Fibroblast of peridontal ligament (primary cell): ENCODE results near the gene RFTN1.

ENCODE experiments used
- DNase-seq: peaks from one replicate; pipeline ENCODE4 v3.0.0-alpha.2; 2010; ENCODE audit errors: extremely low read depth

RFTN1 gene

GRCh38 chr3:16286161-16286560 lies 227.3 kb downstream of the RFTN1 start:
- no peak for DNase-seq

- no peak for DNase-seq
These were observed 228.9 kb downstream of the RFTN1 start for GRCh38 chr3:16284633-16285032.

DNA sequence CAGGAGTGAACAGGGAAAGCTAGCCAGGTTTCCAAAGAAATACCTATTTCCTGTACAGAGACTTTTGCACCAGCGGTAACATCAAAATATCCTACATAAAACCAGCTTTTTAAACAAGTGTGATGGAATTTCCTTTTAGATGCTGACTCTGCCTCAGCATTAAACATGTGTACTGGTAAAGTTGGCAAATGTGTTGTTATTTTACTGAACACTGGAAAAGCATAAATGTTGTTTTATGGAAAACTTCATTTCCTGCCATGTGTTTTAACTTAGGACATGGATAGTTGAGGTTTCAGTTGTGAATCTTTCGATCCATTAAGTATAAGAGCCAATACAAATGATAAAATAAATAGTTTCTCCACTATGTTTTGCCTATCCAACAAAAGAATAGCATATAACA lies 232.8 kb downstream of the RFTN1 start:
- peak; percentile 69 for DNase-seq

GRCh38 chr3:16279010-16279801 lies 234.3 kb downstream of the RFTN1 start:
- DNase-seq, result no peak

GRCh38 chr3:16277471-16277870 lies 236.0 kb downstream of the RFTN1 start:
- peak; percentile 56 for DNase-seq

DNA sequence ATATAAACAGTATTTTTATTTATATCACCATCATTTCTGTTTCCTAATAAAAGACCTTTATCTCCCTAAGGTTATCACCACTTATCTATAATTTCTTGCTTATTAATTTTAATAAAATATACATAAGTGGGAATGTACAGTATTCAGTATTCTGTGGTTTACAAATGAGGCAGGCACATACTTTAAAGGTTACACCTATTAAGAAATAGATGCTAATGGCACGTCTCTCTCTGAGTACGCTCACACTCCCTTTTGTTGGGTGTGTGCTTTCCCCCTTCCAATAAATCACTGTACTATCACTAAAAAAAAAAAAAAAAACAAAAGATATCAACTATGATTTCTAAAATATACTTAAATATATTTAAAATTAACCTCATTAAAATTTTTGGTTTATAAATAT lies 239.6 kb downstream of the RFTN1 start:
- DNase-seq, result no peak

DNA sequence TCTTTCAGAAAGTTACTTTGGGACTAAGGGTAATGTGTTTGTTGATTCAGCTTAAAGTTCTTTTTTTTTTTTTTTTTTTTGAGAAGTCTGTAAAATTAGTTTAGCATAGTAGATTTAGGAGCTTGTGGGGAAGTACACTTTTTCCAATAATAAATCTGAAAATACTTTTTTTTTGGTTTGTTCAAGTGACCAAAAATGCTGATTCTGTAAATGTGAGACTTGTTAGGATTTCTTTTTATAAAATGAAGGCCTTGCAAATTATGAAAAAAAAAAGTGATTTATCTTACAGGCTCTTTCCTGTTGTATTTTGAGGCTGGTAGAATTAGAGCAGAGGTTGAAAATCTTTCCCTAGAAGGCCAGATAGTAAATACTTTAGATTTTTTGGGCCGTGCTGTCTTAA lies 240.9 kb downstream of the RFTN1 start:
- no peak for DNase-seq

DNA sequence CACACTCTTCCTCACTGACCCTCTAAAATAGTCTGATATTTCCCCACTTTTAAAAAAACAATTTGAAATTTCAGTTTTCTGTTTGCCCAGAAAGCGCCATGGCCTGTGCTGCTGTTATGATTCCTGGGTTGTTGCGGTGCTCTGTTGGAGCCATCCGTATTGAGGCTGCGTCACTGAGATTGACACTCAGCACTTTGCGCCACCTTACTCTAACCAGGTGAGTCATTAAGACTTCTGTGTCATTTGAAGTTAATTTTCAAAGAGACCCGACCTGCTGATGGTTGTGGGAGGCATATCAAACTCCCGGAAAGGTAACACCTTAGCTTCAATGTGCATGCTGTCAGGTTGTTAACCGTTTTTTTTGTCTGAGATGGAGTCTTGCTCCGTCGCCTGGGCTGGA lies 242.6 kb downstream of the RFTN1 start:
- DNase-seq, result no peak

DNA sequence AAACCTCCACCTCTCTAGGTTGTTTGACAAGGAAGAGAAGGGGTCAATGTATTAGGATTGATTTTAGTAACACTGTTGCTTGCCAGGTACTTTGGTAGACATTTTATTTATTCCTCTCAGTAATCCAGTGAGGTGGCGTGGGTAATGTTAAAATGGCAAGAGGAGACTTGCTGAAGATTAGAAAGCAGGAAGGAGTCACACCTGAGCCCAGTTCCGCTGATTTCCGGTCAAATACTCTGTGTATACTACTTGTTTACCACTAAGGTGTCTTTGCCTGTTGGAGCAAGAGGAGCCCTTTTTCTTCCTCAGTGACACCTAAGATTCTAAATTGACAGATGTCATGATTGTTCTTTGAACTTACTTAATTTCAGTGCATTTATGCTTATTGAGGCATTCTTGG lies 246.8 kb downstream of the RFTN1 start:
- no peak for DNase-seq
